Immature natural killer cell (primary cell): ENCODE results near the gene STT3B. TPM values are rescaled to one million over a fixed set of nuclear protein-coding genes. Genes with fewer than 3 reads are reported as not detected.
"Not testable (repeated sequence)": the region's sequence is repeated elsewhere in the genome, so short reads cannot be mapped to it uniquely, and the experiment has no call there.

Experiments
- DNase-seq, 3 donors: peaks; one replicate each; pipeline ENCODE4 v3.0.0; 2022; ENCODE audit warnings: mixed read lengths in 1 of 3
- H3K27ac Mint-ChIP-seq, 6 donors: one replicate each; pipeline ENCODE4 v1.8.0; 2020; ENCODE audit warnings: mixed read lengths in 6 of 6, mild to moderate bottlenecking in 5 of 6, inconsistent platforms in 4 of 6, moderate library complexity in 3 of 6
- H3K27me3 Mint-ChIP-seq, 3 donors: one replicate each; pipeline ENCODE4 v1.8.0; 2020 to 2021; ENCODE audit warnings: low read depth in 3 of 3, mild to moderate bottlenecking in 3 of 3, mixed read lengths in 3 of 3, moderate library complexity in 3 of 3, inconsistent platforms in 1 of 3
- H3K36me3 Mint-ChIP-seq, 3 donors: one replicate each; pipeline ENCODE4 v1.8.0; 2020; ENCODE audit warnings: mixed read lengths in 3 of 3, inconsistent platforms in 2 of 3, mild to moderate bottlenecking in 2 of 3
- H3K4me1 Mint-ChIP-seq, 2 donors: one replicate each; pipeline ENCODE4 v1.8.0; 2020; ENCODE audit warnings: inconsistent platforms in 2 of 2, mild to moderate bottlenecking in 2 of 2, mixed read lengths in 2 of 2, moderate library complexity in 1 of 2
- H3K4me3 Mint-ChIP-seq, 5 donors: one replicate each; pipeline ENCODE4 v1.8.0; 2020; ENCODE audit warnings: mild to moderate bottlenecking in 5 of 5, mixed read lengths in 5 of 5, inconsistent platforms in 3 of 5, moderate library complexity in 3 of 5
- H3K9me3 Mint-ChIP-seq, 6 donors: one replicate each; pipeline ENCODE4 v1.8.0; 2020; ENCODE audit warnings: mild to moderate bottlenecking in 6 of 6, mixed read lengths in 6 of 6, inconsistent platforms in 4 of 6, moderate library complexity in 3 of 6
- polyA plus RNA-seq, 3 donors: library from polyadenylated mRNA; unstranded; fragments of 300-500 nt; fragmentation: Illumina TruSeq; gene quantifications; one replicate each; pipeline ENCODE4 v1.2.3, GENCODE V29; 2021

Gene STT3B
- polyA plus RNA-seq, 3 donors from 2014 or later, result 66.3 to 132 (median 105) TPM

DNA sequence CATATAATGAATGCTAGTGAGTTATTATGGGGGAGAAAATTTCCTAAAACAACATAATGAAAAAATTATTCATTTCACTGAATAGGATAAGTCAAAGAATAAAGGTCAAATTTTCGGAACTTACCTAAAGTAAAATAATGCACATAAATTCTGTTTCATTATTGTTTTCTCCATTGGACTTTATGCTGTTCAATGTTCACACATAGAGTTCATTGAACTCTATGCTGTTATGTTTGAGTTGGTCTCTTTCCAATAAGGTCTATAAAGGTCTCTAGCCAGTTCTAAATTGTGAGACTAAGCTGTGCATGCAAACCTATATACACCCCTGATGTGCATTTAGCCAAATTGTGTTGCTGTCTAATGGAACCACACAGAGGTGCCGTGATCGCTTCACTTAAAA lies 28.5 kb upstream of the STT3B start:
- Mint-ChIP-seq H3K4me3 (no peak overlapping the region), H3K27me3 (peaks cover 0 to 10% (median 6%) of the 10 kb centered on the region in 3 donors), H3K4me1 (peaks cover 50 to 60% of the 10 kb centered on the region in 2 donors), H3K36me3 (no peaks in the 10 kb centered on the region), H3K9me3 (no peaks in the 10 kb centered on the region), H3K27ac (peak overlapping the region in 1 of 6 donors; percentile 38)
- no peak for DNase-seq

DNA sequence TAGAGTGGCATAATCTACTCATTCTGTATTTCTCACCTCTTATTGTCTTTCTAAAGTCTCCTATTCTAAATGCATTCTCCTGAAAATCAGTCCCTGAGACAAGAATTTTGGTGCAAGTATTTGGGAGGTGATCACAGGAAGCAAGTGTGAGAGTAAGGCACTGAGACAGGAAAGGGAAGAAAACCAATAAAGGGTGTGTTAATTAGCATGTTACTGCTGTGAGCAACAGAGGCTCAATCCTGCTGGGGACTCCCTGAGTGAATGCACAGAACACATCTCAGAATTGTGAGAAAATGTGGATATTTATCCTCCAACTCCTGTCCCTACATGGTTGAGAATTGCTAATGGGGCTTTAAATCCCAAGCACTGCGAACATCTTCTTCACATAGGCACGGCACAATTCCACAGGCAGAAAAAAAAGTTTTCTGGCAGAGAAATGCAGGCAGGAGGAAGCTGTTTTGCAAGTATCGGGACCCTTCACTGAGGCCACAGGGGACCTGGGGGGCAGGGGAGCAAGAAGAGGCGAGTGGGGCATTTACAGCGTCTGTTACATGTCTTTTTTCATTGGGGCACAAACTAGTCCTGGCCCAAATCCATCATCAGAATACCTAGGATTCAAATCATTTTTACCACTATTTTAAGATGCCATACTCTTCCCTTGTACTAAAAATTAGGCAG lies 27.2 kb upstream of the STT3B start:
- Mint-ChIP-seq H3K4me3 (peak overlapping the region in 1 of 5 donors; percentile 22), H3K27me3 (peaks cover 0 to 4% (median 0%) of the 10 kb centered on the region in 3 donors), H3K27ac (peak overlapping the region in 1 of 6 donors; percentile 7), H3K4me1 (peaks cover 50 to 60% of the 10 kb centered on the region in 2 donors), H3K36me3 (no peaks in the 10 kb centered on the region), H3K9me3 (no peaks in the 10 kb centered on the region)
- DNase-seq, result no peak

DNA sequence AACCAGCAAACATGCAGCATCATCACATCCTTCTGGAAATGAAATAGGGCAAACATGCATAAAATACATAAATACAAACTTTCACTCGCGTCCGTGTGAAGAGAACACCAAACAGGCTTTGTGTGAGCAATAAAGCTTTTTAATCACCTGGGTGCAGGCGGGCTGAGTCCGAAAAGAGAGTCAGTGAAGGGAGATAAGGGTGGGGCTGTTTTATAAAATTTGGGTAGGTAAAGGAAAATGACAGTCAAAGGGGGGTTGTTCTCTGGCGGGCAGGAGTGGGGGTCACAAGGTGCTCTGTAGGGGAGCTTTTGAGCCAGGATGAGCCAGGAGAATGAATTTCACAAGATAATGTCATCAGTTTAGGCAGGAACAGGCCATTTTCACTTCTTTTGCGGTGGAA lies 26.2 kb upstream of the STT3B start:
- H3K4me1 Mint-ChIP-seq, result peaks cover 48 to 55% of the 10 kb centered on the region in 2 donors
- H3K27ac Mint-ChIP-seq, result not testable (repeated sequence)

DNA sequence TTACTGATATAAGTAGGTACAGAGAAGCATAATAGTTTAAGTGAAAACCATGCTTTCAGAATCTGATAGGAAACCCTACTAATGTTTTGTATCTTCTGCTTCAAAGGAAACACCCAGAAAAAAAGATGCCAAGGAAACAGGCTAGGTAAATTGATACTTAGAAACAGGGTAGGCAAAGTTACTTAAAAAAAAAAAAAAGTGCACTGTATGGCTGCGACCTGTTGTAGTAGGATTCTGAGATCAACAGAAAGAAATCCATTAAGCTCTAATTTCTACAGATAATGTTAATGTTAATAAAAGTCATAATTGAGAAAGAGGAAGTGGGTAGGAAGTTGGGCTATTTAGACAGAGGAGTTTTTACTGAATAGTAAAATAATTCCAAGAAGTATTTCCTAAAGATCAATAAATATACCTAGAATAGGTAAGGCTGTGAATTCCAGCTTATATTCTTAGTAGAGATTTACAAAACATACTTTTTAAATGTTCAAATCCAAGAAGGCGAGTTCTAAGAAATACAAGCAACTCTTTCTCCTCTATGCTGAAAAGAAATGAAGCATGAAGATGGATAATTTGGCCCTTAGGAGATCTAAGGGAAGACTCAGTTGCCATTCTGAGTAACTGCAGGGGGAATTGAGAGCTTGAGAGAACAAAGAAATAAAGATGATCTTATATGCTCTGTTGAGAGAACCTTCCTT lies 24.1 kb upstream of the STT3B start:
- Mint-ChIP-seq H3K27ac (no peak overlapping the region), H3K4me1 (peaks cover 29 to 40% of the 10 kb centered on the region in 2 donors), H3K4me3 (no peak overlapping the region), H3K27me3 (no peaks in the 10 kb centered on the region), H3K36me3 (no peaks in the 10 kb centered on the region), H3K9me3 (no peaks in the 10 kb centered on the region)
- DNase-seq, result no peak

More for the DNA sequence above, 26.2 kb upstream of the STT3B start:
- H3K27me3 Mint-ChIP-seq, DNase-seq, H3K4me3 Mint-ChIP-seq, H3K36me3 Mint-ChIP-seq, H3K9me3 Mint-ChIP-seq: not testable (repeated sequence)

DNA sequence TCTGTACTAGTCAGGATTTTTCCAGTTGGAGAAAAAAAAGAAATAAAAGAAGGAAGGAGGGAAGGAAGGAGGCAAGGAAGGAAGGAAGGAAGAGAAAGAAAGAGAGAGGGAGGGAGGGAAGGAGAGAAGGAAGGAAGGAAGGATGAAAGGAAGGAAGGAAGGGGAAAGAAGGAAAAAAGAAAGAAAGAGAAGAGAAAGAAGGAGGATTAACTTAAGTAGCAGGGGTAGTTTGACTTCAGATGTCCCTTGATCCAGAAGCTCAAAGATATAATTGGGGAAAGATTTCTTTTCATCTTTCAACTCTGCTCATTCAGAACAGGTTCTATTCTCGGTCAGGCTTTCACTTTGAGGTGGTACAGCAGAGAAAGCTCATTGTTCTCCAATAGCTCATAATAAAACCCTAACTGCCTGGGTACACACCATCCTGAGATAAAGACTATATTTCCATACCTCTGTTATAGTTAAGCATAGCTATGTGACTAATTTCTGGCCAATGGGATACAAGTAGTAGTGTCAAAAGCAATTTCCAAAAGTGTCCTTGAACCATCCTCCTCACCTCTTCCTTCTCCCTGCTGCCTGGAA lies 23.5 kb upstream of the STT3B start:
- H3K4me1 Mint-ChIP-seq, result peaks cover 24 to 34% of the 10 kb centered on the region in 2 donors
- no peak overlapping the region for H3K4me3 Mint-ChIP-seq
- H3K27me3 Mint-ChIP-seq, result no peaks in the 10 kb centered on the region
- DNase-seq, result no peak
- H3K36me3 Mint-ChIP-seq, result no peaks in the 10 kb centered on the region
- H3K9me3 Mint-ChIP-seq, result no peaks in the 10 kb centered on the region
- peak overlapping the region in 1 of 6 donors; percentile 41 for H3K27ac Mint-ChIP-seq

DNA sequence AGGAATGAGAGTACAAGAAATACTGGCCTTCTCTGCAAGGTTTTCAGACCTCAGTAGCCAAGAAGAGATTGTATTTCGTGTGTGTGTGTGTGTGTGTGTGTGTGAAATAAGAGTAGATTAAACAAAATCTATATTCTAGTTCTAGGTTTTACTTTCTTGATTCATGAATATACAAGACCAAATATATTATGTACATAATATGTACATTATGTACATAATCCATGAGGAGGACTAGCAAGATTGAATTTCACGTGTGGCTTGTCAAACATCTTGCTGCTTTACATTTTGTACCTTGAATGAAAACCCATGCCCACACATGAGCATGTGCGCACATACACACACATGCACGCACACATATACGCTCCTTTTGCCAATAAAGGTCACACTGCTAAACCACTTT lies 18.2 kb upstream of the STT3B start:
- no peaks in the 10 kb centered on the region for H3K36me3 Mint-ChIP-seq
- H3K4me1 Mint-ChIP-seq, result no peaks in the 10 kb centered on the region
- H3K27ac Mint-ChIP-seq, result no peak overlapping the region
- no peak overlapping the region for H3K4me3 Mint-ChIP-seq
- no peaks in the 10 kb centered on the region for H3K27me3 Mint-ChIP-seq
- no peaks in the 10 kb centered on the region for H3K9me3 Mint-ChIP-seq
- DNase-seq, result no peak

DNA sequence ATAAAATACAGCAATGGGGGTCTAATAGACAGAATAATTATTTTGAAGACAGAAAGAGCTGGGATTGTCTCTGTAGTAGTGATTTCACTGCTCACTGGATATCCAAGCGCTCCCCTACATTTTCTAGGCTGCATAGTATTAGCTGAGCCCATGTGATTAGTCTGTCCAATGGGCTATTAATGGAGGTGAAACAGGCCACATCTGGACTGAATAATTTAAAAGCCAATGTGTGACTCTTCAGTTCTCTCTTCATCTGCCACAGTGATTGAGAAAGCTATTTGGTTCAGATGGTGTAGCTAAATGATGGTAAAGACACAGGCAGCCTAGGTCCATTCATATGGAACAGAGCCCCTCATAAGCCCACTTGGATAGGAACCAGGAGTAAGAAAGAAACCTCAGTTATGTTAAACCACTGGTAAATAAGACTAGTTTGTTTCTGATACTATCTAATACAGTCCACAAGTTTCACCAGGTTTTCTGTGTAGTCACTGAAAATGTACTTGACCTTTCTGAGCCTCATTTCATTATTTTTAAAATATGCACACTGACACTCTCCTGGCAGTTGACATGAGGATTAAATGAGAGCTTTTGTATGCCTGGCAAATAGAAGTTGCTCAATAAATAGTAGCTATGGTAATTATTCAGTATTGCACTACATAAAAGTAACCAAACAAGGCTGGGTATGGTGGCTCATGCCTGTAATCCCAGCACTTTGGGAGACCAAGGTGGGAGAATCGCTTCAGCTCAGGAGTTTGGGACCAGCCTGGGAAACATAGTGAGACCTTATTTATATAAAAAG lies 17.0 kb upstream of the STT3B start:
- Mint-ChIP-seq H3K9me3 (no peaks in the 10 kb centered on the region), H3K4me3 (no peak overlapping the region), H3K27me3 (no peaks in the 10 kb centered on the region), H3K36me3 (no peaks in the 10 kb centered on the region), H3K4me1 (no peaks in the 10 kb centered on the region), H3K27ac (no peak overlapping the region)
- no peak for DNase-seq

DNA sequence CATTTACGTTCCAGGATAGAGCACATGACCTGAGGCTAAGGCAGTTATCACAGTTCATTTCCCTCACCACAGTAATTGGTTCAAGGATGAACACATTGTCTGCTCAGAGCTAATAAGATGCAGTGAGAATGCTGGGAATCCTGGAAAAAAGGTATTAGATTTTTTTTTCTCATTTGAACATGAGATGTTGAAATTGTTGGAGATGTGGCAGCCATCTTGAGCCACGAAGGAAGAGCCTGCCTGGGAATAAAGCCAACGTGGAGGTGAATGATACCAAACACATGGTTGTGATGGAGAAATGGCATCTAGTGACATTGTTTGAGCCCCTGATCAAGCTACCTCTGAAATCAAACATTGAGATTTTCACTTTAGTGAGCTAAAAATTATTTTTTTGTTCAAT lies 16.0 kb upstream of the STT3B start:
- no peaks in the 10 kb centered on the region for H3K36me3 Mint-ChIP-seq
- H3K4me3 Mint-ChIP-seq, result no peak overlapping the region
- H3K27ac Mint-ChIP-seq, result no peak overlapping the region
- H3K4me1 Mint-ChIP-seq, result peaks cover 4 to 5% of the 10 kb centered on the region in 2 donors
- H3K9me3 Mint-ChIP-seq, result no peaks in the 10 kb centered on the region
- H3K27me3 Mint-ChIP-seq, result no peaks in the 10 kb centered on the region
- no peak for DNase-seq

DNA sequence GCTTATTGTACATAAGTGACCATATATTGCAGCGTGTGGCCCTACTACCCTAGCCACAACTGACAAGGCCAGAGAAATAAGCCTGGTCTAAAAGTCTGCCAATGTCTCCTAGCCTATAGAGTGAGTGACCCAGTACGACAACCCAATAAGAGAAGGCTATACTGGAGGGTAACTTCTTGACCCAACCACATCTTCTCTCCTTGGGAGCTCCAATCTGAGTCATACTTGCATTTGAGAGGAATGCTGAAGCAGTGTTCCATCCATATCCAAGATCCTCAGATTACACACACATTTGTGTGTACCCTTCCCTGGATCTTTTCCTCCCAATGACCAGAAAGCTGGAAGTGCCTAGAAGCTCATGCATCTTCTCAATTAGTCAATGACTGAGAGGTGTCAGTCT lies 11.3 kb upstream of the STT3B start:
- Mint-ChIP-seq H3K4me1 (peaks cover 16 to 21% of the 10 kb centered on the region in 2 donors), H3K27me3 (no peaks in the 10 kb centered on the region), H3K27ac (peak overlapping the region in 4 of 6 donors; percentile 43 to 88 (median 74)), H3K9me3 (no peaks in the 10 kb centered on the region), H3K36me3 (no peaks in the 10 kb centered on the region), H3K4me3 (no peak overlapping the region)
- no peak for DNase-seq

DNA sequence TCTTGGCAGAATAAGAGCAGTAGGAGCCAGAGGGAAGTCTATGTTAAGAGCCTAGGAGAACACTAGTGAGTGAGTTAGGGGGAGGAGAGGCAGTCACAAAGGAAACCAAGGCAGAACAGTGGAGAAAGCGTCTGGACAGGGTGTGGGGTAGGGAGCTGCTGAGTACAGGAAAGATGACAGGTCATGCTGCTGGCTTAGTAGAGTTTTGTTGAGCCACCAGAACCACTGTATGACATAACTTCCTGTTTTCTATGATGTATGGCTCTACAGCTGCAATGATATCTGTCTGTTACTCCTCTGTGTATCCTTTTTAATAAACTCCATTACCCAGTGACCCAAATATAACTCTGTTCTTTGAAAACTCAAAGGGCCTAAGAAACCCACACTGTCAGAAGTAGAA lies 10.6 kb upstream of the STT3B start:
- no peaks in the 10 kb centered on the region for H3K9me3 Mint-ChIP-seq
- H3K4me3 Mint-ChIP-seq, result peak overlapping the region in 3 of 5 donors; percentile 54 to 71 (median 55)
- no peaks in the 10 kb centered on the region for H3K27me3 Mint-ChIP-seq
- H3K36me3 Mint-ChIP-seq, result no peaks in the 10 kb centered on the region
- H3K4me1 Mint-ChIP-seq, result peaks cover 16 to 21% of the 10 kb centered on the region in 2 donors
- peak overlapping the region; percentile 61 to 88 (median 79) for H3K27ac Mint-ChIP-seq
- DNase-seq, result peak; percentile 37 to 45 (median 40)

DNA sequence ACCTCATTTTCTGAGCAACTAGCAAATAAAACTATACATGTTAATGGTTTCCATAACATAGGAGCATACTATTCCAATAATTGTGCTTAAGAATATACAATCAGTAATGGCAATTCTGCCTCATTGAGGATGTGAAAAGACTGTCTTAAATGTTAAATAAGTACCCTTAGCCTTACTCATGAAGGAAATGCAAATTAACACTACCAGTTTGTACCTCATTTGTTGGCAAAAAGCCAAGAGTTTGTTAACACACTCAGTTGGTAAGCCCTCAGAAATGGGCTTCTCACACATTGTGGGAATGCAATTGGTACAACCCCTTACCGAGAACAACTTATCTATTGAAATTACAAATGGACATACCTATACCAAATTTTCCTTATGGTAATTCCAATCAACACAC lies 9.2 kb upstream of the STT3B start:
- no peak for DNase-seq
- Mint-ChIP-seq H3K4me3 (no peak overlapping the region), H3K4me1 (peaks cover 16 to 21% of the 10 kb centered on the region in 2 donors), H3K27ac (no peak overlapping the region), H3K36me3 (no peaks in the 10 kb centered on the region), H3K9me3 (no peaks in the 10 kb centered on the region), H3K27me3 (no peaks in the 10 kb centered on the region)

DNA sequence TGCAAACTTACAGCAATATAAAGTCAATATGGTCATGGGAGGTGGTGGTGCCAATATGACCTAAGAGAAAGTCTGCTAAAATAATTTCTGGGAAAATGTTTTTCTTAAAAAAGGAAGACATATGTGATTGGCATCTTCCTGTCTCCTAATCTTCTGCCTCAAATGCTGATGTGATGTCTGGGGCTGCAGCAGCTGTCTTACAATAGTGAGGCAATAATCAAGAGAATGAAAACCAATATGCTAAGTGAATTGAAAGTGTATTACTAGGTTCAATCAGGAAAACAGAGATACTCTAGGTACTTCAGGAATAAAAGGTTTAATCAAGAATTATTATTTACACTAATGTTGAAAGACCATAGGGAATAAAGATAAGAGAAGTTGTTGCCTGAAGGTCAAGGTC lies 7.2 kb upstream of the STT3B start:
- Mint-ChIP-seq H3K4me3 (no peak overlapping the region), H3K27ac (no peak overlapping the region), H3K9me3 (no peaks in the 10 kb centered on the region), H3K27me3 (no peaks in the 10 kb centered on the region), H3K36me3 (no peaks in the 10 kb centered on the region), H3K4me1 (peaks cover 16 to 21% of the 10 kb centered on the region in 2 donors)
- no peak for DNase-seq

DNA sequence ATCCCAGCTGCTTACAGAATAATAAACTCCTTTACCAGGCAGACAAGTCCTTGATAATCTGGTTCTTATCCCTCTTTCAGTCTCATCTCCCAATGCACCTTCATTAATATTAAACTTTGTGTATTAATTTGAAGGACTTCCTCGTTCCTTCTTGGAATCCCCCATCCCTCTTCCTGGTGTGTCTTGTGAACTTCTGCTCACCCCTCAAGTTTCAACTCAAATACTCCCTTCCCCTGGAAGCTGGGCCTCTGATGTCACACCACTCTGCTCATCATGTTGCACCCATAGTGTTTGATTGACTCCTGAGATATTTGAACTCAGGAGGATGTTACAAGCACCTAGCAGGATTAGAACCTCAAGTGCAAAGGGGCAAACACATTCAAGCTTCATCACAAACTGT lies 3.3 kb upstream of the STT3B start:
- H3K36me3 Mint-ChIP-seq, result no peaks in the 10 kb centered on the region
- H3K27ac Mint-ChIP-seq, result no peak overlapping the region
- DNase-seq, result no peak
- peaks cover 11 to 20% (median 20%) of the 10 kb centered on the region in 3 donors for H3K27me3 Mint-ChIP-seq
- no peak overlapping the region for H3K4me3 Mint-ChIP-seq
- no peaks in the 10 kb centered on the region for H3K9me3 Mint-ChIP-seq
- peaks cover 10 to 15% of the 10 kb centered on the region in 2 donors for H3K4me1 Mint-ChIP-seq
